GM10248 (cell line): ENCODE results near the gene IPO11.

Experiments
- CTCF ChIA-PET: fragments of 300-600 bp; sonication (Branson Sonifier 250); formaldehyde crosslinking; extraction: SDS; loops from one replicate; lab custom pipeline; 2021; ENCODE audit warnings: antibody characterized with exemption; lab: Yijun Ruan, JAX
- POLR2A ChIA-PET: fragments of 350-650 bp; sonication (Branson Sonifier 250); formaldehyde crosslinking; extraction: SDS; loops from one replicate; lab custom pipeline; 2020; ENCODE audit warnings: antibody characterized with exemption; lab: Yijun Ruan, JAX
- DNase-seq: peaks from one replicate; pipeline ENCODE4 v3.0.0; 2012; ENCODE audit errors: extremely low spot score
- TF ChIP-seq, protein P1 (sequence below): IDR thresholded peaks from 2 replicates; pipeline ENCODE4 v1.5.1; 2012; ENCODE audit warnings: mild to moderate bottlenecking, low read depth; ENCODE audit errors: extremely low read depth, missing control alignments, control extremely low read depth

Gene IPO11

DNA sequence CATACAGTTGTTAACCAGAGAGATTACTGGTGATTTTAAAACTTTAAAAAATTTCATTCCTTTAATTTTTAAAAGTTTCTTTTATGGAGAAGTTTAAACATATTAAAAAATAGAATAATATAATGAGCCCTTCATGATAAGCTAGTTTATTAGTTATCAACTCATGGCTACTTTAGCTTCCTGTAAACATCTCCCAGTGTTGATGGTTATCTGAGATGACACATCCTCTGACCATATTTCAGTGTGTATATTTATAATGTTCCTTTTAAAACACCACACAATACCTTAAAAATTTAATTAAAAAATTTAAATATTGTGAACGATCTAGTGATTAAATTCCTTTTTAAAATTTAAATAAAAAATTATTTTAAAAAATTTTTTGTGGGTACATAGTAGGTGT is 74.1 kb downstream of the IPO11 start:
- DNase-seq, result no peak
- POLR2A ChIA-PET, result no interaction called here
- TF ChIP-seq, protein P1, sequence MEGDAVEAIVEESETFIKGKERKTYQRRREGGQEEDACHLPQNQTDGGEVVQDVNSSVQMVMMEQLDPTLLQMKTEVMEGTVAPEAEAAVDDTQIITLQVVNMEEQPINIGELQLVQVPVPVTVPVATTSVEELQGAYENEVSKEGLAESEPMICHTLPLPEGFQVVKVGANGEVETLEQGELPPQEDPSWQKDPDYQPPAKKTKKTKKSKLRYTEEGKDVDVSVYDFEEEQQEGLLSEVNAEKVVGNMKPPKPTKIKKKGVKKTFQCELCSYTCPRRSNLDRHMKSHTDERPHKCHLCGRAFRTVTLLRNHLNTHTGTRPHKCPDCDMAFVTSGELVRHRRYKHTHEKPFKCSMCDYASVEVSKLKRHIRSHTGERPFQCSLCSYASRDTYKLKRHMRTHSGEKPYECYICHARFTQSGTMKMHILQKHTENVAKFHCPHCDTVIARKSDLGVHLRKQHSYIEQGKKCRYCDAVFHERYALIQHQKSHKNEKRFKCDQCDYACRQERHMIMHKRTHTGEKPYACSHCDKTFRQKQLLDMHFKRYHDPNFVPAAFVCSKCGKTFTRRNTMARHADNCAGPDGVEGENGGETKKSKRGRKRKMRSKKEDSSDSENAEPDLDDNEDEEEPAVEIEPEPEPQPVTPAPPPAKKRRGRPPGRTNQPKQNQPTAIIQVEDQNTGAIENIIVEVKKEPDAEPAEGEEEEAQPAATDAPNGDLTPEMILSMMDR, result no peak
- CTCF ChIA-PET, result interaction anchor here (1.0 to 2.1 kb wide), 6 partner anchors 8 to 53 kb away, joined by 4 to 6 read pairs (median 5); no protein-coding TSS in a partner anchor

DNA sequence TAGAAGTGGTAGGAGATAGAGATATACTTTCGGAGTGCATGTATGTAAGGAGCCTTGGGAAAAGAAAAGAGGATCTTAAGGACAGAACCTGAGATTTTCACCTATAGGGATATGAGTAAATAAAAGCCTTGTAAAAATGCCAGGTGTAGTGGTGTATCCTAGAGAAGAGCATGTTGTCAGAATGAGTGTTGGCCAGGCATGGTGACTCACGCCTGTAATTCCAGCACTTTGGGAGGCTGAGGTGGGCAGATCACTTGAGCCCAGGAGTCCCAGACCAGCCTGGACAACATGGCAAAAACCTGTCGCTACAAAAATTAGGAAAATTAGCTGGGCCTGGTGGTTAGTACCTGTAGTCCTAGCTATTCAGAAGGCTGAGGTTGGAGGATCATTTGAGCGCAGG is 76.0 kb downstream of the IPO11 start:
- POLR2A ChIA-PET, result no interaction called here
- TF ChIP-seq, protein P1, result no peak
- DNase-seq, result no peak
- CTCF ChIA-PET, result no interaction called here

DNA sequence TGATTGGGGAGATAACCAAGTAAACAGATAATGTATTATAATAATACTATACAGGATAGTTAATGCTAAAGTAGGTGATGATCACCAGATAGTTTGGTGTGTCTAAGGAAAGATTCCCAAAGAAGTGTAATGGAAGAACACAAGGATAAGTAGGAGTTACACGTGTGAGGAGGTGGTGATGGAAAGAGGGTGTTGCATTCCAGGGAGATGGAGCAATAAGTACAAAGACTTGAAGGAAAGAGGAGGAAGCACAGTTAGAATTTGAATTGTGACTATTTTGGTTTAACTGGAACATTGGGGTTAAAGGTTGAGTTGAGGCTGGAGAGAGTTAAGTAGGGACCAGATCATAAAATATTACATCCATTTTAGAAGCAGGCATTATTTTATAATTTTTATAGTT is 76.9 kb downstream of the IPO11 start:
- ChIA-PET POLR2A (no interaction called here), CTCF (no interaction called here)
- TF ChIP-seq, protein P1, result no peak
- no peak for DNase-seq

DNA sequence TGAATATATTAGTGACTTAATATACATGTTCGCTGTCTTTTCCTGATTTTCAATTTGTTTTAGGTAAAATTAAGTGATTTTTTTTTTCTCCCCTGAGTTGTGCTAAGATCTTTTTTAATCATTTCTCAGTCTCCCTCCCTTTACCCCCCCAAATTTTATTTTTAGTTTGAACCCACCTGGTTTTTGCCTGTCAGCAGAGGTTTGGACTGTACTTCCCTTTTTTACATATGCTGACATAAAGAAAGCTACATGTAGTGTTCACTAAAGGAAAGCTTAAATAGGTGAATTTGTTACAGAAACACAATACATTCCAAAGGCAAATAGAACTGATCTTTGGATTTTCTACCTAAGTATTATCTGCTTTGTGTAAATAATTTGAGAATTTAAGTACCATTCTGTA is 82.2 kb downstream of the IPO11 start:
- ChIA-PET CTCF (interaction anchor here (1.1 to 1.8 kb wide), 4 partner anchors 8 to 32 kb away, joined by 3 to 5 read pairs (median 4); no protein-coding TSS in a partner anchor), POLR2A (no interaction called here)
- DNase-seq, result no peak
- TF ChIP-seq, protein P1, result no peak

DNA sequence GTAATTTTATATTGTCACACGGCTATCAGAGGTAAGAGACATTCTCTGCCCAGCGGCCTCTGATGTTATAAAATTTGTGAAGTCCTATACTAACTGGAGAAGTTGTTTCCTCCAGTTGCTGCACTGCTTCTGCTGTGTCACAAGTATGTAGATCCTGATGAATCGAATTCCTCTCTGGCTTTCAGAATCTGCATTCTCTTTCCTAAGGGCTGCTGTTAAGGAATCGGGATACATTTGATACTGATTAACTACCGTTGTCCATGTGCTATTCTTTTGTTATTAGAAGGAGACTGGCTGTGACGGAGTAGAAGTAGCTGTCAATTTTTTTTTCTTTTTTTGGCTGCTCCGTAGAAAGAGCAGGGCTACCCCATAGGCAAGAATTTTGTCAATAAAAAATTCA is 84.3 kb downstream of the IPO11 start:
- POLR2A ChIA-PET, result no interaction called here
- no peak for DNase-seq
- CTCF ChIA-PET, result no interaction called here
- TF ChIP-seq, protein P1, result no peak

DNA sequence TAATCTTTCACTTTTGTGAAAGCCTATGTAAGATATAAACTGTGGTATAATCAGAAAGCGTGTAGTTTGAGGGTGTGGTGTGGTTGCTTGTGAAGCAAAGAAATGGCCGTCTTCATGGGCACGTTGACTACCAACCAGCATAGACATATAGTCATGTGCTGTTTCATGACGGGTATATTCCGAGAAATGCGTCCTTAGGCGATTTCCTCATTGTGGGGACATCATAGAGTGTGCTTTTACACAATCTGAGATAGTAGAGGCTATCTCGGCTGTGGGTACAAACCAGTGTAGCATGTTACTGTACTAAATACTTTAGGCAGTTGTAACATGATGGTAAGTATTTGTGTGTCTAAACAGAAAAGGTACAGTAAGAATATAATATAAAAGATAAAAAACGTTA is 86.4 kb downstream of the IPO11 start:
- ChIA-PET CTCF (interaction anchor here (1.1 kb wide), 1 partner anchor 32 kb away, joined by 3 read pairs; no protein-coding TSS in a partner anchor), POLR2A (no interaction called here)
- TF ChIP-seq, protein P1, result no peak
- no peak for DNase-seq
